GM19467 (cell line): ENCODE data around the gene SCUBE1.
"Not testable (repeated sequence)": the region's sequence is repeated elsewhere in the genome, so short reads cannot be mapped to it uniquely, and the experiment has no call there.

Experiments
- ATAC-seq: cut with Tn5 transposase; IDR thresholded peaks from one replicate; pipeline ENCODE4 v1.9.1; 2021; ENCODE audit warnings: mild to moderate bottlenecking, moderate library complexity; ENCODE audit not compliant: unreplicated experiment

SCUBE1 gene

DNA sequence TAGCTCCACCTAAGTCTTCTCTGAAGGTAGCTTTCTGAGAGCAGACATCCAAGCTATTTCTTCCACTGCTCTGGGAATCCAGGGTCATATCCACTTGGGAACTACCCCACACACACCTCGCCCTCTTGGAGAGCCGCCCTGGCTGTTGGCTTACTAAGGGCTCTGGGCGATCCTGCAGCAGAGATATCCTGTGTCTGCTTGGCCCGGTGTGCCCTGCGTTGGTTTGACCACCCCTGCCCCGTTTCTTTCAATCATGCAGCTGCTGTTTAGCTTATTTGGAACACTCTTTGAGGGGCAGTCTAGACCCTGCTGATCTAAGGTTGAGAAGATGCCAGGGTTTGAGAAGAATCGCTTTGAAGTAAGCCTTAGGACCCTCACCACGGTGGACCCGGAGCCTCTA, 17.4 kb upstream of the SCUBE1 start:
- ATAC-seq = no peak

DNA sequence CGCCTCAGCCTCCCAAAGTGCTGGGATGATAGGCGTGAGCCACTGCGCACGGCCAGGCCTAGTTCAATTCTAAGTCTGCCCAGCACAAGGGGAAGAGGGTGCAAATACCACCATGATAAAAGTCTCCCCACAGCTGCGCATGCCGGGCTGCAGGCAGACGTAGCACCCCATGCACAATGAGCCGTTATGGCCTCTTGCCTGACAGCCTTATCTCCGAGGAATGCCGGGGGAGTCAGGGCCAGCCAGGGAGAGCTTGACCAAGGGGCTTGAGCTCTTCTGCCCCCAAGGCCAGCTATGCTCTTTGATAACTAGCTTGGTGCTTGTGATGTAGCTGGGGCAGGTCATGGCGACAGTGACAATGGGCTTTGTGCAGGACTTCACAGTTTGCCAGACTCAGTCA, 13.7 kb upstream of the SCUBE1 start:
- ATAC-seq = no peak

- not testable (repeated sequence) for ATAC-seq
Measured at GRCh38 chr22:43355688-43356087, 12.5 kb upstream of the SCUBE1 start.

DNA sequence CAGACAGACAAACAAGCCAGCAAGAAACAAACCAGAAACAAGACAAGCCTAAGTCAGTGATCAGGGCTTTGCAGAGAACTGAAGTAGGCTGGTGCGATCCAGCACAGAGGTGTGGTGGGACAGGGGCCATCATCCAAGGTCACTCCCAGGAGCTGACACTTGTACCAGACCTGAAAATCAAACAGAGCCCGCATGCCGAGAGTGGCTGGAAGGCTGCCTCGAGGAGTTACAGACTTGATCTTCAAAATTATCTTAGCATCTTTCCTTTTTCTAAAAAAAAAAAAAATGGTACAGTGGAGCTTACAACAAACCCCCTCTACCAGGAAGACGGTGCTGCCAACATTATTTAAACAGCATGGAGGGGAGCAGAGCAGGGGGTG, 8.8 kb upstream of the SCUBE1 start:
- ATAC-seq = no peak

- no peak for ATAC-seq
Measured at GRCh38 chr22:43349636-43350035, 6.5 kb upstream of the SCUBE1 start.

DNA sequence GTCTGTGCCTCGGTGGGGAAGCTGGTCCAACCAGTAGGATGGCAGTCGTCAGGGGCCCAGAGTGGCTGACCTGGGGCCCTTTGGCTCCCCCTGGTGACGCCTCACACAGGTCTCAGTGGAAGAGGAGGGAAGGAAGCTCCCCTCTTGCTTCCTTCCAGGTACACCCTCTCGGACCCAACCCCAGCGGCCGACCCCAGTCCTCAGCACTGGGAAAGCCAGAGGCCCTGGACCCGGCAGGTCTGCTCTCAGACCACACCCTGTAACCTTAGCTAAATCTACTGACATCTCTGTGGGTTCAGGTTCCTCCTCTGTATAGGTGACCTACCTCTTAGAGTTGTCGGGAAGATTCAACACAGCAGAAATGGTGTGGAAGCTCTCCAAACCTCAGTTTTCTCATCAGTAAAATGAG, 3.4 kb upstream of the SCUBE1 start:
- no peak for ATAC-seq

GRCh38 chr22:43345761-43346301, 2.7 kb upstream of the SCUBE1 start:
- ATAC-seq = no peak

GRCh38 chr22:43345356-43345755, 2.2 kb upstream of the SCUBE1 start:
- ATAC-seq = no peak

GRCh38 chr22:43344520-43344787, 1.3 kb upstream of the SCUBE1 start:
- no peak for ATAC-seq

DNA sequence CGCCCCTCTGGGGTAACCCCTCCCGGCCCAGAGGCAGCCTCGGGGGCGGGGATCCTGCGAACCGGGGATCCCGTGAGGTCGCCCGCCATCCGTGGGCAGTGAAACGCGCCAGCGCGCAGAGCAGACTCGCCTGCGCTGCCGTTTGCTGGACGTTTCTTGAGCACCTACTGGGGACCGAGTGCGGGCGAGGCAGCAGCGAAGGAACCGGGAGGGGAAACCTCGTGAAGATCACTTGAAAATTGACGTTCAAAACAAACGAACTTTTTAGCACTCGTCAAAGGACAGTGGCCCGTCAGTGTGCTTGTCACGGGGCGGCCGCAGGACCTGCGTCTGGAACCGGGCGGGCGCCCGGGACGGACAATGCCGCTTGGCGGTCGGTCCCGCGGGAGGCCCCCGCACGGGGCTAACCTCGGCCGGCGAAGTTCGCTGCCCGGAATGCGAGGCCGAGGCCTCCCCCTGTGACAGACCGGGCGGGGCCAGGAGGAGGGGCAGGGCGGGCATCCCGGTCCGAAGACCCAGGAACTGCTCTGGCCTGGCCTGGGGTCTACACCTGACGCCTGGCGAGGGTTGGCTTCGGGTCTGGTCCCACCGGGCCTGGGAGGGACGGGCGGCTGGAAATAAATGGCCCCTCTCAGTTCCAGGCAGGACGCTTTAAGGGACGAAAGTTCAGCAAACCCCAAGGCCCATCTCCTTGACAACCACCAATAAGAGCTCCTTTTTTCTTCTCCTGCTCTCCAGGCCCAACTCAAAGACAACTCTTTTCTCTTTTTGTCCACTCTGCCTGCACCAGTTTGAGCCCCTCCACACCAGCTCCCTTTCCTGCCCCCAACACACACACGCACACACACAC, 723 bp upstream of the SCUBE1 start:
- no peak for ATAC-seq

GRCh38 chr22:43342347-43343261, 568 bp downstream of the SCUBE1 start:
- no peak for ATAC-seq

- ATAC-seq = no peak
Measured at GRCh38 chr22:43341565-43341964, 1.6 kb downstream of the SCUBE1 start.

- ATAC-seq = no peak
Measured at GRCh38 chr22:43338766-43339345, 4.3 kb downstream of the SCUBE1 start.

- no peak for ATAC-seq
Measured at GRCh38 chr22:43337946-43338345, 5.2 kb downstream of the SCUBE1 start.

- ATAC-seq = no peak
Measured at GRCh38 chr22:43337385-43337784, 5.8 kb downstream of the SCUBE1 start.

DNA sequence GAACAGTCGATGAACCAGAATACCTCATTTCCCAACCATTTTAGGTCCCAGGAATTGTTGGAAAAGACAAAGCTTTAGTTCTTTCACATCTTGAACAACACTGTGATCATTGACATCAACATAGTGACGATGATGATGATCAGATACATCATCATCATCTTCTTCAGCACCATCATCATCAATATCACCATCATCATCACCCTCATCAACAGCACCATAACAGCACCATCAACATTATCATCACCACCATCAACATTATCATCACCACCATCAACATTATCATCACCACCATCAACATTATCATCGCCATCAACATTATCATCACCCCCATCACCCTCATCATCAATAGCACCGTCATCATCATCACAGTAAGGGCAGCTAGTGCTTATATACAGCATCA, 8.8 kb downstream of the SCUBE1 start:
- ATAC-seq = no peak

GRCh38 chr22:43333978-43334377, 9.2 kb downstream of the SCUBE1 start:
- no peak for ATAC-seq

- no peak for ATAC-seq
Measured at GRCh38 chr22:43333156-43333555, 10.0 kb downstream of the SCUBE1 start.

DNA sequence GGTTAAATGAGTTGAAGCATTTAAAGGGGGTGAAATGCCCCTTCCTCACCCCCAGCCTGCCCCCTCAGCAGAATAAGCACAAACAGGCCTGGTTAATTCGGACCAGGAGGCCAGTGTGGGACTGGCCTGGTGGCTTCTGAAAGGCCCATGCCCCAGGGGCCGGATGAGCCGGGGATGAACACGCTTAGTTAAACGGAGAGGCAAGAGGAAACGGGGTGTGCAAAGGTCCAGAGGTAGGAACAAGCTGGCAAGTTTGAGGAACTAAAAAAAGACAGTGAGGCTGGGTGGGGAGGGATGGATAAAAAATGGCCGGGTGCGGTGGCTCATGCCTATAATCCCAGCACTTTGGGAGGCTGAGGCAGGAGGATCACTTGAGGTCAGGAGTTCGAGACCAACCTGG, 11.5 kb downstream of the SCUBE1 start:
- no peak for ATAC-seq

DNA sequence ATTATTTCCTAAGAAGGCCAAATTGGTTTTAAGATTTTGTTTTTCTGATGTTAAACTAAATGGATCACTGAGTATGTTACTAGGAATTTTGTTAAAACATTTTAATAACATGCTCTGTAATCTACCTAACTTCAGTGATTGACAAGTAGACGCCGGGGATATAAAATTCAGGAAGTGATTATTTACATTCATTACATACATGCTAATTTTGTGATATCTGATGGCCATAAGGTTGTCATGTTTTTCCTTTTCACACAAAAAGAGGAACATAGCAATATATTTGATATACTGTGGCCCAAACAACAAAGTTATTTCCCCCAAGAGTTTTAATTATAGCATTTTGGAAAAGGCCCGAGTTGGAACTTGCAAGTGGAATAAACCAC, 12.1 kb downstream of the SCUBE1 start:
- ATAC-seq = no peak

GRCh38 chr22:43330178-43331068, 12.7 kb downstream of the SCUBE1 start:
- no peak for ATAC-seq
